GM12891 (cell line): Measurements from ENCODE around the gene ZYX.

Experiments used
- PAX5 ChIP-seq: IDR thresholded peaks from 2 replicates; pipeline ENCODE4 v1.6.1; 2011; ENCODE audit warnings: low read length, moderate library complexity, mild to moderate bottlenecking; ENCODE audit not compliant: insufficient read depth, severe bottlenecking
- POLR2A ChIP-seq: IDR thresholded peaks from 2 replicates; pipeline ENCODE4 v1.6.1; 2011; ENCODE audit warnings: low read depth, low read length, control low read depth
- POLR2AphosphoS5 ChIP-seq: IDR thresholded peaks from 2 replicates; pipeline ENCODE4 v1.6.1; 2011; ENCODE audit warnings: low read depth, low read length, control low read depth
- POU2F2 ChIP-seq: IDR thresholded peaks from 2 replicates; pipeline ENCODE4 v1.6.1; 2011; ENCODE audit warnings: low read depth, mild to moderate bottlenecking, control low read depth, low read length, moderate library complexity
- SPI1 ChIP-seq: IDR thresholded peaks from 2 replicates; pipeline ENCODE4 v1.6.1; 2011; ENCODE audit warnings: low read depth, low read length, control low read depth
- TAF1 ChIP-seq: IDR thresholded peaks from 2 replicates; pipeline ENCODE4 v1.6.1; 2011; ENCODE audit warnings: low read depth, low read length, control low read depth

GRCh38 chr7:143361552-143362130 is 19.5 kb upstream of the ZYX start:
- TF ChIP-seq POLR2A (no peak), TAF1 (no peak), POLR2AphosphoS5 (no peak), PAX5 (no peak), POU2F2 (no peak), SPI1 (no peak)
